H1 (cell line): ENCODE data around the gene PHLPP1. TPM values are rescaled to one million over a fixed set of nuclear protein-coding genes. Genes with fewer than 3 reads are reported as not detected.

Experiments used
- CTCF ChIA-PET: fragments of 300-600 bp; sonication (Branson Sonifier 250); formaldehyde crosslinking; loops from one replicate; lab custom pipeline; 2021; ENCODE audit not compliant: partially characterized antibody; lab: Charles Lee
- POLR2A ChIA-PET: fragments of 300-600 bp; sonication (Branson Sonifier 250); formaldehyde crosslinking; loops from one replicate; lab custom pipeline; 2021; ENCODE audit warnings: inconsistent platforms; ENCODE audit not compliant: partially characterized antibody; lab: Charles Lee
- DNase-seq, 2 experiments: peaks; one replicate each; pipeline versions ENCODE4 v3.0.0 to v3.0.0-alpha.2; 2010 to 2022; ENCODE audit warnings: low spot score in 2 of 2, low read depth in 1 of 2, mixed read lengths in 1 of 2
- FAIRE-seq: peaks from 2 replicates; lab custom pipeline; 2011; peaks lifted over from hg19 to GRCh38; lab: Jason Lieb, UNC
- H2AFZ ChIP-seq: 2 replicates; pipeline ENCODE4 v1.8.1; 2012; ENCODE audit warnings: low read length, inconsistent platforms
- H2AK5ac ChIP-seq: 2 replicates; pipeline ENCODE4 v1.6.1; 2013; ENCODE audit warnings: low read depth, low read length
- H2BK120ac ChIP-seq: replicated peaks from 2 replicates; pipeline ENCODE3; 2013; ENCODE audit warnings: low read depth, low read length, inconsistent platforms
- H2BK12ac ChIP-seq: 2 replicates; pipeline ENCODE4 v1.6.1; 2013; ENCODE audit warnings: low read depth, low read length
- H2BK15ac ChIP-seq: 2 replicates; pipeline ENCODE4 v1.6.1; 2013; ENCODE audit warnings: low read length
- H2BK20ac ChIP-seq: 2 replicates; pipeline ENCODE4 v1.6.1; 2013; ENCODE audit warnings: low read length
- H2BK5ac ChIP-seq: 2 replicates; pipeline ENCODE4 v1.6.1; 2013; ENCODE audit warnings: low read depth, low read length
- H3K14ac ChIP-seq: 2 replicates; pipeline ENCODE4 v1.6.1; 2013; ENCODE audit warnings: inconsistent platforms; ENCODE audit not compliant: insufficient read length
- H3K18ac ChIP-seq: 2 replicates; pipeline ENCODE4 v1.6.1; 2013; ENCODE audit warnings: low read length; ENCODE audit errors: extremely low read depth
- H3K23ac ChIP-seq: 2 replicates; pipeline ENCODE4 v1.6.1; 2013; ENCODE audit warnings: inconsistent platforms; ENCODE audit not compliant: insufficient read length
- H3K23me2 ChIP-seq: 2 replicates; pipeline ENCODE4 v1.6.1; 2013; ENCODE audit warnings: low read depth, low read length
- H3K27ac ChIP-seq: 2 replicates; pipeline ENCODE4 v1.6.1; 2011; ENCODE audit warnings: low read depth, low read length, inconsistent platforms
- H3K27me3 ChIP-seq, 4 experiments: replicated peaks in 1 of 4; 1 replicate in 1 of 4; 2 replicates in 3 of 4; pipeline versions ENCODE4 v1.6.1 to v1.8.1; 2011 to 2013; ENCODE audit warnings: low read length in 3 of 4, mild to moderate bottlenecking in 3 of 4, inconsistent platforms in 2 of 4, mixed read lengths in 2 of 4, moderate library complexity in 1 of 4; ENCODE audit not compliant: control insufficient read depth in 3 of 4, insufficient read depth in 3 of 4; ENCODE audit errors: extremely low read depth in 1 of 4
- H3K36me3 ChIP-seq, 4 experiments: 2 replicates each; pipeline versions ENCODE4 v1.6.1 to v1.8.1; 2011 to 2013; ENCODE audit warnings: mild to moderate bottlenecking in 4 of 4, low read length in 3 of 4, moderate library complexity in 2 of 4, control low read depth in 1 of 4, inconsistent platforms in 1 of 4; ENCODE audit not compliant: insufficient read depth in 4 of 4, control insufficient read depth in 2 of 4
- H3K4ac ChIP-seq: replicated peaks from 2 replicates; pipeline ENCODE3; 2013; ENCODE audit warnings: low read length, low read depth, mixed read lengths, inconsistent platforms; ENCODE audit not compliant: insufficient read length
- H3K4me1 ChIP-seq, 4 experiments: replicated peaks in 1 of 4; 1 replicate in 1 of 4; 2 replicates in 3 of 4; pipeline versions ENCODE4 v1.6.1 to v1.8.1; 2011 to 2013; ENCODE audit warnings: low read length in 3 of 4, inconsistent platforms in 2 of 4, mixed read lengths in 1 of 4; ENCODE audit not compliant: insufficient read depth in 4 of 4, control insufficient read depth in 3 of 4
- H3K4me2 ChIP-seq, 2 experiments: 2 replicates each; pipeline versions ENCODE4 v1.6.1 to v1.8.1; 2011 to 2013; ENCODE audit warnings: low read depth in 2 of 2, low read length in 2 of 2, control low read depth in 1 of 2, inconsistent platforms in 1 of 2, mild to moderate bottlenecking in 1 of 2; ENCODE audit not compliant: insufficient read depth in 1 of 2
- H3K4me3 ChIP-seq, 4 experiments: fragments of 200-600, 300-600 bp in 1 of 4; sonication (generic), shearing (Covaris generic), sonication (Bioruptor Twin) in 1 of 4; 2 replicates each; pipeline versions ENCODE4 v1.5.1 to v1.8.1; 2011 to 2016; ENCODE audit warnings: low read length in 4 of 4, low read depth in 3 of 4, control low read depth in 2 of 4, inconsistent platforms in 2 of 4, mild to moderate bottlenecking in 2 of 4, mixed read lengths in 1 of 4, moderate library complexity in 1 of 4; ENCODE audit not compliant: insufficient read depth in 2 of 4; ENCODE audit errors: extremely low read depth in 1 of 4
- H3K56ac ChIP-seq: replicated peaks from 2 replicates; pipeline ENCODE3; 2013; ENCODE audit warnings: low read depth, mild to moderate bottlenecking, mixed read lengths, low read length, inconsistent platforms; ENCODE audit not compliant: insufficient read length
- H3K79me1 ChIP-seq: 2 replicates; pipeline ENCODE4 v1.6.1; 2013; ENCODE audit warnings: low read depth, low read length, control low read depth
- H3K79me2 ChIP-seq, 2 experiments: 2 replicates each; pipeline versions ENCODE4 v1.6.1 to v1.8.1; 2012 to 2013; ENCODE audit warnings: low read length in 2 of 2, mild to moderate bottlenecking in 2 of 2, inconsistent platforms in 1 of 2; ENCODE audit not compliant: insufficient read depth in 2 of 2, control insufficient read depth in 1 of 2
- H3K9ac ChIP-seq, 4 experiments: replicated peaks in 1 of 4; 1 replicate in 1 of 4; 2 replicates in 3 of 4; pipeline versions ENCODE4 v1.6.1 to v1.8.1; 2011 to 2013; ENCODE audit warnings: low read depth in 3 of 4, low read length in 3 of 4, control low read depth in 2 of 4, mild to moderate bottlenecking in 2 of 4, moderate library complexity in 2 of 4, inconsistent platforms in 1 of 4; ENCODE audit errors: extremely low read depth in 1 of 4
- H3K9me3 ChIP-seq, 2 experiments: 2 replicates each; pipeline versions ENCODE4 v1.6.1 to v1.8.1; 2012 to 2013; ENCODE audit warnings: mild to moderate bottlenecking in 2 of 2, moderate library complexity in 2 of 2, control low read depth in 1 of 2, inconsistent platforms in 1 of 2, low read depth in 1 of 2, low read length in 1 of 2, mixed read lengths in 1 of 2; ENCODE audit not compliant: insufficient read depth in 2 of 2
- H4K20me1 ChIP-seq, 2 experiments: replicated peaks in 1 of 2; 2 replicates each; pipeline versions ENCODE3 to v1.8.1; 2011 to 2013; ENCODE audit warnings: inconsistent platforms in 2 of 2, low read length in 2 of 2, mild to moderate bottlenecking in 1 of 2; ENCODE audit not compliant: insufficient read depth in 2 of 2, control insufficient read depth in 1 of 2
- H4K5ac ChIP-seq: 2 replicates; pipeline ENCODE4 v1.6.1; 2013; ENCODE audit warnings: low read length, low read depth, mixed read lengths, inconsistent platforms; ENCODE audit not compliant: insufficient read length
- H4K8ac ChIP-seq: 2 replicates; pipeline ENCODE4 v1.8.0; 2013; ENCODE audit warnings: mild to moderate bottlenecking, moderate library complexity, low read length, inconsistent platforms; ENCODE audit not compliant: insufficient read depth; ENCODE audit errors: extremely low read depth
- H4K91ac ChIP-seq: replicated peaks from 2 replicates; pipeline ENCODE3; 2013; ENCODE audit warnings: low read length, mixed read lengths, inconsistent platforms; ENCODE audit not compliant: insufficient read length
- BCL11A ChIP-seq, 2 experiments: IDR thresholded peaks; one replicate each; pipeline ENCODE4 v1.6.1; 2011; ENCODE audit warnings: low read depth in 2 of 2, low read length in 2 of 2, mild to moderate bottlenecking in 2 of 2
- BRCA1 ChIP-seq: IDR thresholded peaks from 2 replicates; pipeline ENCODE4 v1.6.1; 2012; ENCODE audit warnings: low read depth, low read length, improper control_type of control experiment
- CHD1 ChIP-seq: IDR thresholded peaks from 2 replicates; pipeline ENCODE4 v1.6.1; 2012; ENCODE audit warnings: low read depth, low read length, improper control_type of control experiment
- FOSL1 ChIP-seq: IDR thresholded peaks from 2 replicates; pipeline ENCODE4 v1.6.1; 2011; ENCODE audit warnings: mild to moderate bottlenecking, low read depth, low read length, moderate library complexity; ENCODE audit not compliant: insufficient read depth
- GTF2F1 ChIP-seq: IDR thresholded peaks from 2 replicates; pipeline ENCODE4 v1.6.1; 2012; ENCODE audit warnings: low read depth, low read length, improper control_type of control experiment, borderline replicate concordance
- NRF1 ChIP-seq: IDR thresholded peaks from 2 replicates; pipeline ENCODE4 v1.6.1; 2011; ENCODE audit warnings: mild to moderate bottlenecking, low read depth, low read length, improper control_type of control experiment
- POLR2AphosphoS5 ChIP-seq: IDR thresholded peaks from 2 replicates; pipeline ENCODE4 v1.6.1; 2011; ENCODE audit warnings: low read depth, low read length
- RNF2 ChIP-seq: fragments of 200-900, 300-1000 bp; sonication (generic); IDR thresholded peaks from 2 replicates; pipeline ENCODE4 v1.7.1; 2016; ENCODE audit warnings: borderline replicate concordance, low read depth, mild to moderate bottlenecking, antibody characterized with exemption, low read length; ENCODE audit not compliant: poor library complexity, severe bottlenecking; ENCODE audit errors: missing control alignments
- SP2 ChIP-seq: IDR thresholded peaks from 2 replicates; pipeline ENCODE4 v1.6.1; 2012; ENCODE audit warnings: mild to moderate bottlenecking, low read length, inconsistent platforms
- TAF1 ChIP-seq: IDR thresholded peaks from 2 replicates; pipeline ENCODE4 v1.6.1; 2011; ENCODE audit warnings: mild to moderate bottlenecking, low read depth, low read length
- TCF12 ChIP-seq: IDR thresholded peaks from 2 replicates; pipeline ENCODE4 v1.6.1; 2011; ENCODE audit warnings: low read depth, mild to moderate bottlenecking, low read length
- YY1 ChIP-seq: IDR thresholded peaks from 2 replicates; pipeline ENCODE4 v1.6.1; 2011; ENCODE audit warnings: low read depth, mild to moderate bottlenecking, low read length
- WGBS, 2 experiments: shearing (Covaris generic) in 1 of 2; methylation state at CpG; one replicate each; pipeline versions ENCODE4 v1.1.6 to v1.1.7; 2013 to 2015; ENCODE audit warnings: low lambda C conversion rate in 2 of 2, mixed read lengths in 2 of 2, inconsistent platforms in 1 of 2, low coverage in 1 of 2, missing lambda C conversion rate in 1 of 2; ENCODE audit not compliant: insufficient replicate concordance in 2 of 2, insufficient coverage in 1 of 2, insufficient read length in 1 of 2; ENCODE audit errors: extremely low coverage in 1 of 2, missing lambda C conversion rate in 1 of 2; 5-methylcytosine and 5-hydroxymethylcytosine counted together
- polyA plus RNA-seq, 7 experiments: library from polyadenylated mRNA; depleted of rRNA in 3 of 7; stranded (reverse) in 5 of 7; unstranded in 2 of 7; fragments of >200 nt in 5 of 7; fragments of 200-250 nt in 2 of 7; gene quantifications; 1 replicate in 5 of 7; 2 replicates in 1 of 7; 4 replicates in 1 of 7; pipeline versions ENCODE4 v1.2.1 to v1.2.3, GENCODE V29; 2011 to 2013; ENCODE audit warnings: missing spikeins in 2 of 7, mixed read lengths in 2 of 7
- total RNA-seq: library from RNA; stranded (reverse); fragmentation: NEBNext Ultra II Directional; extraction: Animal tissue kit (Norgen Biotek cat#: 25700); gene quantifications from 2 replicates; pipeline ENCODE4 v1.2.1, GENCODE V29; 2021
- TF ChIP-seq, protein P1 (sequence below), 3 experiments: IDR thresholded peaks; 1 replicate in 2 of 3; 2 replicates in 1 of 3; pipeline versions ENCODE4 v1.5.1 to v1.6.1; 2011; ENCODE audit warnings: low read length in 3 of 3, mild to moderate bottlenecking in 3 of 3, inconsistent platforms in 2 of 3, low read depth in 1 of 3, moderate library complexity in 1 of 3; ENCODE audit not compliant: insufficient read depth in 1 of 3; ENCODE audit errors: control extremely low read depth in 1 of 3

Gene PHLPP1
- total and polyA plus RNA-seq, 2 of the 8 experiments (the other 6 are each of a cell fraction or from before 2014, with no cell fraction given) = 28.0 to 66.3 TPM

DNA sequence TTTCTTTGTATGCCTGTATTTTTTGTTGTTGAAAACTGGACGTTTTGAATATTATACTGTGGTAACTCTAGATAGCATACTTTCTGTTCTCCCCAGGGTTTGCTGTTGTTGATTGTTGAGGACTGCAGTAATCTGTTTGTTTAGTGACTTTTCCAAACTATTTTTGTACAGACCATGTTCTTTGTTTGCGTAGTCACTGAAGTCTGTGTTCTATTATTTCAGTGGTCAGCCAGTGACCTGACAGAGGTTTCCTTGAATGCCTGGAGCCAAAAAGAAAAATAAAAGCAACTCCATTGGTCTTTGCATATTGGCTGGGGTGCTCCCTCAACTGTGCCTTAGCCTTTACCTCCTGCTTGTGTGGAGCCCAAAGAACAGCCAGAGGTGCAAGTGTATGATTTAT is 42.7 kb upstream of the PHLPP1 start:
- WGBS, 2 experiments = 89% methylated on average over 2 of the region's 2 CpGs; no CpG with 5 or more reads in 1 of the 2 experiments
- TF ChIP-seq TCF12 (no peak), RNF2 (no peak), SP2 (no peak), POLR2AphosphoS5 (no peak), TAF1 (no peak), FOSL1 (no peak), YY1 (no peak), NRF1 (no peak), GTF2F1 (no peak), BCL11A (IDR thresholded peaks at IDR 0.05; ENCODE audit: low read depth in 2 of 2, low read length in 2 of 2) (no peak), BRCA1 (no peak), CHD1 (no peak)
- TF ChIP-seq, protein P1, sequence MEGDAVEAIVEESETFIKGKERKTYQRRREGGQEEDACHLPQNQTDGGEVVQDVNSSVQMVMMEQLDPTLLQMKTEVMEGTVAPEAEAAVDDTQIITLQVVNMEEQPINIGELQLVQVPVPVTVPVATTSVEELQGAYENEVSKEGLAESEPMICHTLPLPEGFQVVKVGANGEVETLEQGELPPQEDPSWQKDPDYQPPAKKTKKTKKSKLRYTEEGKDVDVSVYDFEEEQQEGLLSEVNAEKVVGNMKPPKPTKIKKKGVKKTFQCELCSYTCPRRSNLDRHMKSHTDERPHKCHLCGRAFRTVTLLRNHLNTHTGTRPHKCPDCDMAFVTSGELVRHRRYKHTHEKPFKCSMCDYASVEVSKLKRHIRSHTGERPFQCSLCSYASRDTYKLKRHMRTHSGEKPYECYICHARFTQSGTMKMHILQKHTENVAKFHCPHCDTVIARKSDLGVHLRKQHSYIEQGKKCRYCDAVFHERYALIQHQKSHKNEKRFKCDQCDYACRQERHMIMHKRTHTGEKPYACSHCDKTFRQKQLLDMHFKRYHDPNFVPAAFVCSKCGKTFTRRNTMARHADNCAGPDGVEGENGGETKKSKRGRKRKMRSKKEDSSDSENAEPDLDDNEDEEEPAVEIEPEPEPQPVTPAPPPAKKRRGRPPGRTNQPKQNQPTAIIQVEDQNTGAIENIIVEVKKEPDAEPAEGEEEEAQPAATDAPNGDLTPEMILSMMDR (IDR thresholded peaks at IDR 0.05; ENCODE audit: control extremely low read depth in 1 of 3, insufficient read depth in 1 of 3, low read depth in 1 of 3, low read length in 3 of 3) = no peak

More for the DNA sequence above, 42.7 kb upstream of the PHLPP1 start:
- Histone ChIP-seq H3K27me3 (no peaks in the 10 kb centered on the region), H3K4me2 (no peak overlapping the region), H2AFZ (peak overlapping the region; percentile 42; the same call in 1 of the 2 replicates), H2AK5ac (no peak overlapping the region), H3K4me3 (no peak overlapping the region), H3K79me1 (no peaks in the 10 kb centered on the region), H4K20me1 (no peaks in the 10 kb centered on the region), H2BK120ac (no peak overlapping the region), H3K23ac (no peak overlapping the region), H3K4me1 (no peaks in the 10 kb centered on the region), H2BK5ac (no peak overlapping the region), H2BK15ac (no peak overlapping the region), H3K14ac (no peak overlapping the region), H3K79me2 (no peaks in the 10 kb centered on the region), H3K36me3 (no peaks in the 10 kb centered on the region), H3K4ac (no peak overlapping the region), H3K27ac (no peak overlapping the region), H3K56ac (no peak overlapping the region), H3K18ac (no peak overlapping the region), H3K23me2 (no peaks in the 10 kb centered on the region), H2BK12ac (no peak overlapping the region), H4K5ac (no peak overlapping the region), H3K9me3 (no peaks in the 10 kb centered on the region), H4K91ac (no peak overlapping the region), H4K8ac (no peak overlapping the region), H3K9ac (no peak overlapping the region), H2BK20ac (no peak overlapping the region)
- FAIRE-seq (no peak), DNase-seq (no peak)
- POLR2A ChIA-PET = no interaction called here
- CTCF ChIA-PET = interaction anchor here (0.5 to 1.2 kb wide), 3 partner anchors 23 to 409 kb away, joined by 3 read pairs; no protein-coding TSS in a partner anchor
